ENCODE measurements around the gene PTGDR. TPM values are rescaled to one million over a fixed set of nuclear protein-coding genes. Genes with fewer than 3 reads are reported as not detected.

The PTGDR gene
- total and polyA plus RNA-seq, 2 experiments from 2014 or later: 2.5 to 3.5 TPM

GRCh38 chr14:52325630-52326029, 58.1 kb downstream of the PTGDR start:
- H3K9me3 ChIP-seq (ENCODE audit: low read depth): no peaks in the 10 kb centered on the region
- no peaks in the 10 kb centered on the region for H3K9me2 ChIP-seq (replicated peaks; ENCODE audit: insufficient read depth)
- H3K4me3 ChIP-seq: no peak overlapping the region
- peaks cover 9% of the 10 kb centered on the region for H3K4me1 ChIP-seq (ENCODE audit: insufficient read depth)
- WGBS (ENCODE audit: low lambda C conversion rate, missing lambda C conversion rate): 87% methylated on average over 3 of the region's 3 CpGs
- no peak overlapping the region for H3K4me2 ChIP-seq
- H3K27ac ChIP-seq: no peak overlapping the region
- no peak overlapping the region for H2AFZ ChIP-seq
- H3K27me3 ChIP-seq: no peaks in the 10 kb centered on the region
- no peaks in the 10 kb centered on the region for H3K79me2 ChIP-seq
- no peaks in the 10 kb centered on the region for H3K36me3 ChIP-seq (replicated peaks; ENCODE audit: insufficient read depth, low read depth)
- no peaks in the 10 kb centered on the region for H4K20me1 ChIP-seq (ENCODE audit: insufficient read depth, poor library complexity, severe bottlenecking)
- TF ChIP-seq EZH2 (IDR thresholded peaks at IDR 0.05; ENCODE audit: borderline replicate concordance): no peak
- no peak for TF ChIP-seq CTCF (IDR thresholded peaks at IDR 0.05; ENCODE audit: poor library complexity)
- no peak for TF ChIP-seq EZH2phosphoT487 (IDR thresholded peaks at IDR 0.05; ENCODE audit: low read depth, severe bottlenecking, unreplicated experiment)
- no peak for DNase-seq (ENCODE audit: low spot score)

Other genes starting within 250 kb of the PTGDR start
- 43.1 and 52.8 TPM in 2 replicates for gene NID2, start 198.6 kb upstream of the PTGDR start, total RNA-seq
- 60.4 and 65.7 TPM in 2 replicates for gene NID2, start 198.6 kb upstream of the PTGDR start, polyA plus RNA-seq
- gene PTGER2, start 46.6 kb downstream of the PTGDR start, total RNA-seq: 18.5 and 18.7 TPM in 2 replicates
- gene PTGER2, start 46.6 kb downstream of the PTGDR start, polyA plus RNA-seq: 43.0 and 49.3 TPM in 2 replicates